Measurements from ENCODE around the gene SRD5A2.
"Not testable (repeated sequence)": the region's sequence is repeated elsewhere in the genome, so short reads cannot be mapped to it uniquely, and the experiment has no call there.

The SRD5A2 gene

DNA sequence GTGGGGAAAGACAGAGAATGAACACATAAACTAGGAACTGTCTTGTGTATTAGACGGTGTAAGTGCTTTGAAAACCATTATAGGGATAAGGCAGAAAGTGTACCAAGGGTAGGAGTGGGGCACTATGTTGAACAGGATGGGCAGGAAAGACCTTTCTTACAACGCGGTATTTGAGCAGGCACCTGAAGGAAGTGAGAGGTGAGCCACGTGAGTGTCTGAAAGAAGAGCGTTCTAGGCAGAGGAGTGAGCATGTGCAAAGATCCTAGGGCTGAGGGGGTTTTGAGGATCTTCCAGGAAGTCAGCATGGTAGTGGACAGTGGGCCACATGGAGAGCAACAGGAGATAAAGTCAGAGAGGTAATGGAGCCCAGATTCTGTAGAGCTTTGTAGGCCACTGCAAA is 65.2 kb downstream of the SRD5A2 start:
- Histone ChIP-seq H3K4me1 (ENCODE audit: control insufficient read depth in 1 of 2, insufficient read depth in 1 of 2, low read depth in 1 of 2, low read length in 1 of 2) (no peaks in the 10 kb centered on the region), H3K36me3 (no peaks in the 10 kb centered on the region), H3K4me3 (ENCODE audit: low read depth in 1 of 2, low read length in 1 of 2) (no peak overlapping the region), H3K9me3 (no peaks in the 10 kb centered on the region), H3K27me3 (no peaks in the 10 kb centered on the region), H3K27ac (no peak overlapping the region)
- TF ChIP-seq, protein P1, sequence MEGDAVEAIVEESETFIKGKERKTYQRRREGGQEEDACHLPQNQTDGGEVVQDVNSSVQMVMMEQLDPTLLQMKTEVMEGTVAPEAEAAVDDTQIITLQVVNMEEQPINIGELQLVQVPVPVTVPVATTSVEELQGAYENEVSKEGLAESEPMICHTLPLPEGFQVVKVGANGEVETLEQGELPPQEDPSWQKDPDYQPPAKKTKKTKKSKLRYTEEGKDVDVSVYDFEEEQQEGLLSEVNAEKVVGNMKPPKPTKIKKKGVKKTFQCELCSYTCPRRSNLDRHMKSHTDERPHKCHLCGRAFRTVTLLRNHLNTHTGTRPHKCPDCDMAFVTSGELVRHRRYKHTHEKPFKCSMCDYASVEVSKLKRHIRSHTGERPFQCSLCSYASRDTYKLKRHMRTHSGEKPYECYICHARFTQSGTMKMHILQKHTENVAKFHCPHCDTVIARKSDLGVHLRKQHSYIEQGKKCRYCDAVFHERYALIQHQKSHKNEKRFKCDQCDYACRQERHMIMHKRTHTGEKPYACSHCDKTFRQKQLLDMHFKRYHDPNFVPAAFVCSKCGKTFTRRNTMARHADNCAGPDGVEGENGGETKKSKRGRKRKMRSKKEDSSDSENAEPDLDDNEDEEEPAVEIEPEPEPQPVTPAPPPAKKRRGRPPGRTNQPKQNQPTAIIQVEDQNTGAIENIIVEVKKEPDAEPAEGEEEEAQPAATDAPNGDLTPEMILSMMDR (IDR thresholded peaks at IDR 0.05), result no peak

DNA sequence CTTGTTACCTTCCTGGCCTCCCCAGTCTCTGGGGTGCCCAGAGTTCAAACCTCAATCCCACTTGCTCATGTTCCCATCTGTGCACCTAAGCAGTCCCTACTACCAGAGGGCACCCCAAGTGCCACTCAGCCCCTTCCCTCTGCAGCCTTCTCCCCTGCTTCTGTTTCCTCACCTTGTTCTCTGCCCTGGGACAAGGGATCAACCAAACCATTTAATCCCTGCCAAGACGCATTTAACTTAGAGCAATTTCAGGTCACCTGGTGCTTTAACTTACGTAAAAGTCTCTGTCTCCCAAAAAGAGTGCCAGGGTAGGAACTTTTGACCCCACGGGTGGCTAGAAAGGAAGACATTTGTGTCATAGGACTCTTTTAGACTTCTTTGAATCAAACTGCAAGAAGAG is 67.2 kb downstream of the SRD5A2 start:
- H3K27ac ChIP-seq, result no peak overlapping the region
- TF ChIP-seq, protein P1 (IDR thresholded peaks at IDR 0.05), result no peak
- no peak overlapping the region for H3K4me3 ChIP-seq (ENCODE audit: low read depth in 1 of 2, low read length in 1 of 2)
- H3K9me3 ChIP-seq, result no peaks in the 10 kb centered on the region
- H3K27me3 ChIP-seq, result no peaks in the 10 kb centered on the region
- H3K4me1 ChIP-seq (ENCODE audit: control insufficient read depth in 1 of 2, insufficient read depth in 1 of 2, low read depth in 1 of 2, low read length in 1 of 2), result no peaks in the 10 kb centered on the region
- H3K36me3 ChIP-seq, result no peaks in the 10 kb centered on the region

DNA sequence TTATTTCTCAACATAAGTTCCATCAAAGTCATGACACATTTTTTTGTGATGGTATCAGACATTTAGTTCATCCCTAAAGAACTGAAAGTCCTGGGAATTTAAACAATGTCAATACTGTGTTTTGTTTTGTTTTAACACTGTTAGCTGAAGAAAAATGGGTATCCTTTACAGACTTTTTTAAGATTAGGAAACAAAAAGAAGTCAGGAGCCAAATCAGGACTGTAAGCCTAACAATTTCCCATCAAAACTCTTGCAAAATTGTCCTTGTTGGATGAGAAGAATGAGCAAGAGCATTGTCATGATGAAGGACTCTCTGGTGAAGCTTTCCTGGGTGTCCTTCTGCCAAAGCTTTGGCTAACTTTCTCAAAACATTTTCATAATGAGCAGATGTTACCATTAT is 69.4 kb downstream of the SRD5A2 start:
- TF ChIP-seq, protein P1 (IDR thresholded peaks at IDR 0.05), result no peak
- H3K4me1 ChIP-seq (ENCODE audit: control insufficient read depth in 1 of 2, insufficient read depth in 1 of 2, low read depth in 1 of 2, low read length in 1 of 2), result no peaks in the 10 kb centered on the region
- no peak overlapping the region for H3K27ac ChIP-seq
- H3K27me3 ChIP-seq, result no peaks in the 10 kb centered on the region
- no peak overlapping the region for H3K4me3 ChIP-seq (ENCODE audit: low read depth in 1 of 2, low read length in 1 of 2)
- H3K9me3 ChIP-seq, result no peaks in the 10 kb centered on the region
- no peaks in the 10 kb centered on the region for H3K36me3 ChIP-seq

DNA sequence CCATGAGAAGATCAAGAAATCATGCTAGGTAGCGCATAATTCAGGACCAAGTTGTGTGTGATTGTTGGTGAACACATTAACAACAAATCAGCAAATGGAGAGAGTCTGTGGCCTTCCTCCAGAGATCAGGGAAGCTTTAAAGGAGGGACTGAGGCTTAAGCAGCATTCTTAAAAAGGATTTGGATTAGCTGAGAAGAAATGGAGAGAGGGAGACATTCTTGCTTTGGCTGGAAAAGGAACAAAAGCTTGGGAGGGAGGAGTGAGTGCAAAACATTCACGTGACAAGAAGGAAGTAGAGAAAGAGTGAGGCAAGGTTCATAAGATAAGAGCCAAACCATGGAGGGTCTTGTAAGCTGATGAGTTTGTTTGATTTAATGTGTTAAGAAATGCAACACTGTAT is 75.6 kb downstream of the SRD5A2 start:
- H3K9me3 ChIP-seq, result no peaks in the 10 kb centered on the region
- TF ChIP-seq, protein P1 (IDR thresholded peaks at IDR 0.05), result no peak
- no peaks in the 10 kb centered on the region for H3K4me1 ChIP-seq (ENCODE audit: control insufficient read depth in 1 of 2, insufficient read depth in 1 of 2, low read depth in 1 of 2, low read length in 1 of 2)
- H3K36me3 ChIP-seq, result no peaks in the 10 kb centered on the region
- H3K27me3 ChIP-seq, result no peaks in the 10 kb centered on the region
- no peak overlapping the region for H3K4me3 ChIP-seq (ENCODE audit: low read depth in 1 of 2, low read length in 1 of 2)
- no peak overlapping the region for H3K27ac ChIP-seq

DNA sequence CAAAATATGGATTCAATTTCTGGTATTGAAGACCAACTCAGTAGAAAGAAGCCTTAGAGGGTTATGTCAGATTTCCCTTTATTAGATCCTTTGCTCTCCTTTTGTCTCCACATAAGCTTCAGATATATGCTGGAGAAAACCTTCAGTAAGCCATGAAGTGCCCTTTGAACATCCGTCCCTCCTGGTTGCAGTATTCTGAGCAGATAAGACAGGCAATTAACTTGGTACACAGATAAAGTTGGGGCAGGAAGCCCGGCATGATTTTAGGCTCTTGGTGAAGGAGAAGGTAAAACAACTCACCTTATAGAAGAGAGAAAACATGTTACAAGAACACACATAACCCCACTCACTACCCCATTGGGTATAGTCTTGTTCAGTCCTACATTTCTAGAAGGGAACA is 76.4 kb downstream of the SRD5A2 start:
- no peaks in the 10 kb centered on the region for H3K4me1 ChIP-seq (ENCODE audit: control insufficient read depth in 1 of 2, insufficient read depth in 1 of 2, low read depth in 1 of 2, low read length in 1 of 2)
- H3K27ac ChIP-seq, result no peak overlapping the region
- no peaks in the 10 kb centered on the region for H3K9me3 ChIP-seq
- H3K4me3 ChIP-seq (ENCODE audit: low read depth in 1 of 2, low read length in 1 of 2), result no peak overlapping the region
- H3K36me3 ChIP-seq, result no peaks in the 10 kb centered on the region
- TF ChIP-seq, protein P1 (IDR thresholded peaks at IDR 0.05), result no peak
- H3K27me3 ChIP-seq, result no peaks in the 10 kb centered on the region

DNA sequence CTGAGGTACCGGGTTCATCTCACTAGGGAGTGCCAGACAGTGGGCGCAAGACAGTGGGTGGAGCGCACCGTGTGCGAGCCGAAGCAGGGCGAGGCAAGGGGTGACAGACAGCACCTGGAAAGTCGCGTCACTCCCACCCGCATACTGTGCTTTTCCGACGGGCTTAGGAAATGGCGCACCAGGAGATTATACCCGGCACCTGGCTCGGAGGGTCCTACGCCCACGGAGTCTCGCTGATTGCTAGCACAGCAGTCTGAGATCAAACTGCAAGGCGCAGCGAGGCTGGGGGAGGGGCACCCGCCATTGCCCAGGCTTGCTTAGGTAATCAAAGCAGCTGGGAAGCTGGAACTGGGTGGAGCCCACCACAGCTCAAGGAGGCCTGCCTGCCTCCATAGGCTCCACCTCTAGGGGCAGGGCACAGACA is 84.3 kb downstream of the SRD5A2 start:
- not testable (repeated sequence) for H3K36me3 ChIP-seq; H3K27ac ChIP-seq; H3K27me3 ChIP-seq; H3K4me3 ChIP-seq (ENCODE audit: low read depth in 1 of 2, low read length in 1 of 2); H3K9me3 ChIP-seq; H3K4me1 ChIP-seq (ENCODE audit: control insufficient read depth in 1 of 2, insufficient read depth in 1 of 2, low read depth in 1 of 2, low read length in 1 of 2)

DNA sequence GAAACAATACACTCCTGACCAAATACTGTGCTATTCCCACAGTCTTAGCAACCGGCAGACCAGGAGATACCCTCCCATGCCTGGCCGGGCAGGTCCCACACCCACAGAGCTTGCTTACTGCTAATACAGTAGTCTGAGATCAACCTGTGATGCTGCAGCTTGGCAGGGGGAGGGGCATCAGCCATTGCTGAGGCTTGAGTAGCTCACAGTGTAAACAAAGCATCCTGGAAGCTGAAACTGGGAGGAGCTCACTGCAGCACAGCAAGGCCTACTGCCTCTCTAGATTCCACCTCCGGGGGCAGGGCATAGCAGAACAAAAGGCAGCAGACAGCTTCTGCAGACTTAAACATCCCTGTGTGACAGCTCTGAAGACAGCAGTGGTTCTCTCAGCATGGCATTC is 91.4 kb downstream of the SRD5A2 start:
- not testable (repeated sequence) for H3K36me3 ChIP-seq; H3K27ac ChIP-seq; H3K4me3 ChIP-seq (ENCODE audit: low read depth in 1 of 2, low read length in 1 of 2); H3K9me3 ChIP-seq; H3K4me1 ChIP-seq (ENCODE audit: control insufficient read depth in 1 of 2, insufficient read depth in 1 of 2, low read depth in 1 of 2, low read length in 1 of 2); H3K27me3 ChIP-seq

All from neutrophil (primary cell).